HFF-Myc (cell line): Measurements from ENCODE around the gene MIB2.

Experiments used
- DNase-seq: peaks from one replicate; pipeline ENCODE4 v3.0.0-alpha.2; 2011; ENCODE audit warnings: low read depth; ENCODE audit errors: extremely low read depth
- H3K4me3 ChIP-seq: replicated peaks from 2 replicates; pipeline ENCODE4 v1.5.1; 2011; ENCODE audit warnings: low read depth, mild to moderate bottlenecking, control low read depth, low read length
- TF ChIP-seq, protein P1 (sequence below): IDR thresholded peaks from 2 replicates; pipeline ENCODE4 v1.5.1; 2012; ENCODE audit warnings: mild to moderate bottlenecking, low read depth, low read length, control low read depth; ENCODE audit errors: missing control alignments

The MIB2 gene

DNA sequence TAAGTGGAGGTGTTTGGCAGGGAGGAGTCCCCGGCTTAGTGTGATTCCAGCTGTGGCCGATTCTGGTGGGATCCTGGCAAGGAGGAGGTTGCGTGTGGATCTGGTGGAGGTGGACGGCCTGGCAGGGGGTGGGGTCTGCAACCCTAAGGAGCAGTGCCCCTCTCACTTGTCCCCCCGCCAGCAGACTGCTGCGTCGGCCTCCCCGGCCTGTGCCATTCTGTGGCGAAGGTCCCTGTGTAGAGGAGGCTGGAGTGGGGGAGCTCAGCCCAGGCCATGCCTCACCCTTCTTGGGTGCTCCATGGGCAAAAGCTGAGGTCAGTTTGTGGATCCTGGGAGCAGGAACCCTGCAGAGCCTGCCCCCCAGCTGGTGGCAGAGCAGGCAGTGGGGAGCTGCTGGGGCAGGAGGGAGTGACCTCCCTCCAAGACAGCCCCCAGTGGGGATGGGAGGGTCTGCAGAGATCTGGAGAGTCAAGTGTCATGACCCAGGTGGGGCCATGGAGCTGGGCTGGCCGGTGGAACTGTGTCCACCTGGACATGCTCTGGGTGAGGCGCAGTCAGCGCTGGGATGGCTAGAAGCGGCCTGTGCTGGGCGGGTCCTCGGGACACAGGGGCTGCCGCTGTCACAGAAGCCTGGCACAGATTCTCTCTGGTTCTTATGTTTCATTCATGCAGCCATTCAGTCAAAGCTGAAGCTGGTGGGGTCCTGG is 5.3 kb downstream of the MIB2 start:
- DNase-seq = no peak
- H3K4me3 ChIP-seq = no peak overlapping the region
- TF ChIP-seq, protein P1, sequence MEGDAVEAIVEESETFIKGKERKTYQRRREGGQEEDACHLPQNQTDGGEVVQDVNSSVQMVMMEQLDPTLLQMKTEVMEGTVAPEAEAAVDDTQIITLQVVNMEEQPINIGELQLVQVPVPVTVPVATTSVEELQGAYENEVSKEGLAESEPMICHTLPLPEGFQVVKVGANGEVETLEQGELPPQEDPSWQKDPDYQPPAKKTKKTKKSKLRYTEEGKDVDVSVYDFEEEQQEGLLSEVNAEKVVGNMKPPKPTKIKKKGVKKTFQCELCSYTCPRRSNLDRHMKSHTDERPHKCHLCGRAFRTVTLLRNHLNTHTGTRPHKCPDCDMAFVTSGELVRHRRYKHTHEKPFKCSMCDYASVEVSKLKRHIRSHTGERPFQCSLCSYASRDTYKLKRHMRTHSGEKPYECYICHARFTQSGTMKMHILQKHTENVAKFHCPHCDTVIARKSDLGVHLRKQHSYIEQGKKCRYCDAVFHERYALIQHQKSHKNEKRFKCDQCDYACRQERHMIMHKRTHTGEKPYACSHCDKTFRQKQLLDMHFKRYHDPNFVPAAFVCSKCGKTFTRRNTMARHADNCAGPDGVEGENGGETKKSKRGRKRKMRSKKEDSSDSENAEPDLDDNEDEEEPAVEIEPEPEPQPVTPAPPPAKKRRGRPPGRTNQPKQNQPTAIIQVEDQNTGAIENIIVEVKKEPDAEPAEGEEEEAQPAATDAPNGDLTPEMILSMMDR = no peak

DNA sequence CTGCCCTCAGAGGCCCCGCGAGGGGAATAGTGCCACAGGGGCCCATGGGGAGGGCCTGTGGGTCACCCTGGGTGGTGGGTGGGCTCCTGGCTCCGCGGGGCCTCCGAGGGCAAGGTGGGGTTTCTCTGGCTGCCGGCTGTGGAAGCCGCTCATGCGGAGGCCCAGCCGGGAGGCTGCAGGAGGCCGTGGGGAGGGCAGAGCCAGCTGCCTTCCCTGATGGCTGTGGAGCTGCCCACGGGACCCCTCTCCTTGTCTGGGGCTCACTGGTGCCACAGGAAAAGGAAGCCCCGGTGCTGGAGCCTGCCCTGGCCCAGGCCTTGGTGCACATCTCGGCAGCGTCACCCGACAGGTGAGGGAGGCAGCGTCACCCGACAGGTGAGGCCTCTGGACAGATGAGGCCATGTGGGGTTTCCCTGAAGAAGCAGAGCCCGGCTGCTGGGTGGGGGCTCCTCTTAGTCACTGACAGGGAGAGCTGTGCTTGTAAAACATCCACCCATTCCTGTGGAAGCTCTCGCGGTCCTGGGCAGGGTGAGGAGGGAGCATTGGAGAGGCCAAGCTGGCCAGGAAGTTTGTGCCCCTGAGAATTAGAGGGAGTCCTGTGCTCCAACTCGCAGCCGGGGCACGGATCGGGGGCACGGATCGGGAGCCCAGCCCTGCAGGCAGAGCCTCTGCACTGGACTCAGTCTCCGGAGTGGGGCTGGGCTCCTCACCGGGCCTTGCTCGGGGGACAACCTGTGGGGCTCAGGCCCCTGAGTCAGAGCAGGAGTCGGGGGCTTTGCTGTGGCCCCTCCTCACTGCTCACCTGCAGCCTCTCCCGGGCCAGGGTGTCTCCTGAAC is 6.1 kb downstream of the MIB2 start:
- TF ChIP-seq, protein P1 = no peak
- no peak for DNase-seq
- no peak overlapping the region for H3K4me3 ChIP-seq

DNA sequence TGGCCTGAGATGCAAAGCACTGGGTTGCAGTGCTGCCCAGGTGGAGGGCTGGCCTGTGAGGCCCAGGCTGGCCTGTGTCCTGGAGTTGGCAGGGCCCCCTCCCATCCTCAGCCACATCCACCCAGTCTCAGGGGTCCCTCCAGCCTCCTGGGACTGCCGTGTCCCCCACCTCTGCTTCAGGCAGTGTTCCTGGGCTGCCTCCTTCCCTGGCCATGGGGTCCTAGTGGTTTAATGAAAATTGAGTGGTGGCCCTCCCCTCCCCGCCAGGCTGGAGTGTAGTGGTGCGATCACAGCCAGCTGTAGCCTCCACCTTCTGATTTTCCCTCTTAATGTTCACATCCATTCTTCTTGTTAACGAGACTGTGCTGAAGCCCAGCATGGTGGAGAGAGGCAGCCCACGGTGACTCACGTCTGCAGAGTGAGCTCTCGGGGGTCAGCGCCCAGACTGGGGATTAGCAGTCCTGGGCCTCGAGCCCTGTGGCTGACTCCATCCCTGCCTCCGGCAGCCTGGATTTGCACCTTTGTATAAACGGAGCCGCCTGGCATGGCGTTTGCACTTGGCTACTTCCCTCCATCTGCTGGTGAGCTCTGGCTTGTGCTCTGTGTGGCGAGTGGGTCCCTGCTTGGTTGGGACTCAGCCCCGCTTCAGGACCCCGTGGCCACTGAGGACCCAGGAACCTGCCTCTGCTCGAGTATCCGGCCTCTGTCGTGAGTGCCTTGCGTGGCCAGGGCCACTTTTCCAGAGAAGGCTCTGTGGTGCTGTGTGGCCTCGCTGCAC is 6.9 kb downstream of the MIB2 start:
- H3K4me3 ChIP-seq = no peak overlapping the region
- no peak for DNase-seq
- TF ChIP-seq, protein P1 = no peak

DNA sequence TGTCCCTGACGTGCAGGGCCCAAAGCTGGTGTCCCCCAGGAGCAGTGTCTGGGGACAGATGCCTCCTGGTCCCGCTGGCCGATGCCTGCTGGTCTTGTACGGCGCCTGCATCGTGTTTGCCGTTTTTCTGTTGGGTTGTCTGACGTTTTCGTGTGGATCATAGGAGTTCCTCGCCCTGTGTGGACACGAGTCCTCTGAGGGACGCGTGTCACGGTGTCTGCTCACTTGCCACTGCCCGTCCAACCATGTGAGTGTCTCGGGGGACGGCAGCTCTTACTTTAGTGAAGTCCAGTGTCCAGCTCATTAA is 7.4 kb downstream of the MIB2 start:
- TF ChIP-seq, protein P1 = no peak
- DNase-seq = no peak
- H3K4me3 ChIP-seq = no peak overlapping the region

DNA sequence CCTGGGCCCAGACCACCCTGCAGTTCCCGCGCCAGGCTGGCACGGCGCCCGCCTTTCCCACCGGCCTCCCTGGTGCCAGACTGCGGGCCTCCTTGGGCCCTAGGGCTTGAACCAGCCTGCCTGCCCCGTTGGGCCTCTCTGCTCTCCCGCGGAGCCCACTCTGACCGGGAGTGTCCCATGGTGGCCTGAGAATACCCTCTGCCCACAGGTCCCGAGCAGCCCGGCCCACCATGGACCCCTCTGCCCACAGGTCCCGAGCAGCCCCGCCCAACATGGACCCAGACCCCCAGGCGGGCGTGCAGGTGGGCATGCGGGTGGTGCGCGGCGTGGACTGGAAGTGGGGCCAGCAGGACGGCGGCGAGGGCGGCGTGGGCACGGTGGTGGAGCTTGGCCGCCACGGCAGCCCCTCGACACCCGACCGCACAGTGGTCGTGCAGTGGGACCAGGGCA is 7.9 kb downstream of the MIB2 start:
- TF ChIP-seq, protein P1 = no peak
- H3K4me3 ChIP-seq = no peak overlapping the region
- DNase-seq = no peak

DNA sequence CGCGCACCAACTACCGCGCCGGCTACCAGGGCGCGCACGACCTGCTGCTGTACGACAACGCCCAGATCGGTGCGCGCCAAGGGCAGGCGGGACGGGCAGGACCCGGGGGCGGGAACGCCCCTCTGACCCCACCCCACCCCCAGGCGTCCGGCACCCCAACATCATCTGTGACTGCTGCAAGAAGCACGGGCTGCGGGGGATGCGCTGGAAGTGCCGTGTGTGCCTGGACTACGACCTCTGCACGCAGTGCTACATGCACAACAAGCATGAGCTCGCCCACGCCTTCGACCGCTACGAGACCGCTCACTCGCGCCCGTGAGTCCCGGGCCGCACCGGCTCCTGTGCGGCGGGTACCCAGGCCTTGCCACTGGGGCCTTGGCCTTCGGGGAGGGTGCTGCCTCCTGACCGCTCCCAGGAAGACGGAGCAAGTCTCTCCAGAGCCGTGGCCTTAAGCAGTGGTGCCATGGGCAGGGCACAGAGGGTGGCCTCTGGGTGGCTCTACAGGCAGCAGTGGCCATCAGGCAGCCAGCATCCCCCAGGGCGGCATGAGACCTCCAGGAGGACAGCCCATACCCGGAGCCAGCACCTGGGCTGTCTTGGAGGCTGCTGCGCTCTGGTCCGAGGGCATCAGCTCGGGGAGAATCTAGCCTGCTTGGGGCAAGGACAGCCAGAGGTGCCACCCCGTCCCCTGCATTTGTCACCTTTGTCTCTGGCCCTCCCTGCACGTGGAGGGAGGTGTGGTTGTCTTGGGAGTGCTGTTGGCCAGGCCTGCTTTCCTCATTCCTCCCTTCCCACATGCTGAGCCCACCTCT is 8.5 kb downstream of the MIB2 start:
- TF ChIP-seq, protein P1 = no peak
- no peak overlapping the region for H3K4me3 ChIP-seq
- DNase-seq = no peak
